ENCODE data around the gene PDHA1. TPM values are rescaled to one million over a fixed set of nuclear protein-coding genes. Genes with fewer than 3 reads are reported as not detected.

Gene PDHA1
- total RNA-seq, 4 donors from 2014 or later, result 45.7 to 137 (median 78.8) TPM

DNA sequence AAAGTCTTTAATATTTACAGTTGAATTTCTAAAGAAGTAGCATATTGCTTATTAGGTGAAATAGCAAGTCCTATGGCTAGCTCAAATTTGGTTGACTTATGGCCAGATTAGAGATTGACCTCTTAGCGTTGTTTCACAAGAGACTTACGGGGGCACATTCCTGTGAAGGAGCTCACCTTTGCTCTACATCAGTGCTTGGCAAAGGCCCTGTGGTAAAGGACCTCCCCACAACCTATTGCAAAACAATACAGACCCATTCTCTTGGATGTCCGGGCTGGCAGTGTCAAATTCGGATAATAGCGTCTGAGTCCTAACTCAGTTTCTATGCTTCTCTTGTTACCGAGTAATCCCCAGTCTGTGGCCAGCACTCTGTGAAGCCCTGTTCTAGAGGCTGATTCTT, 10.9 kb downstream of the PDHA1 start:
- 89% methylated on average over 6 of the region's 6 CpGs for WGBS
- intact Hi-C loops (cut with DNase I), result no loop called here
- no peaks in the 10 kb centered on the region for H3K9me3 ChIP-seq
- no peaks in the 10 kb centered on the region for H3K4me1 ChIP-seq
- no peak overlapping the region for H3K27ac ChIP-seq (replicated peaks in 1 of 4)
- H3K4me3 ChIP-seq, result no peak overlapping the region
- no peak for TF ChIP-seq POLR2AphosphoS5 (IDR thresholded peaks at IDR 0.05)
- no peak for TF ChIP-seq POLR2A (IDR thresholded peaks at IDR 0.05; ENCODE audit: low read depth)
- TF ChIP-seq EP300 (IDR thresholded peaks at IDR 0.05), result no peak
- TF ChIP-seq, protein P1, sequence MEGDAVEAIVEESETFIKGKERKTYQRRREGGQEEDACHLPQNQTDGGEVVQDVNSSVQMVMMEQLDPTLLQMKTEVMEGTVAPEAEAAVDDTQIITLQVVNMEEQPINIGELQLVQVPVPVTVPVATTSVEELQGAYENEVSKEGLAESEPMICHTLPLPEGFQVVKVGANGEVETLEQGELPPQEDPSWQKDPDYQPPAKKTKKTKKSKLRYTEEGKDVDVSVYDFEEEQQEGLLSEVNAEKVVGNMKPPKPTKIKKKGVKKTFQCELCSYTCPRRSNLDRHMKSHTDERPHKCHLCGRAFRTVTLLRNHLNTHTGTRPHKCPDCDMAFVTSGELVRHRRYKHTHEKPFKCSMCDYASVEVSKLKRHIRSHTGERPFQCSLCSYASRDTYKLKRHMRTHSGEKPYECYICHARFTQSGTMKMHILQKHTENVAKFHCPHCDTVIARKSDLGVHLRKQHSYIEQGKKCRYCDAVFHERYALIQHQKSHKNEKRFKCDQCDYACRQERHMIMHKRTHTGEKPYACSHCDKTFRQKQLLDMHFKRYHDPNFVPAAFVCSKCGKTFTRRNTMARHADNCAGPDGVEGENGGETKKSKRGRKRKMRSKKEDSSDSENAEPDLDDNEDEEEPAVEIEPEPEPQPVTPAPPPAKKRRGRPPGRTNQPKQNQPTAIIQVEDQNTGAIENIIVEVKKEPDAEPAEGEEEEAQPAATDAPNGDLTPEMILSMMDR (IDR thresholded peaks at IDR 0.05), result no peak
- no peaks in the 10 kb centered on the region for H3K27me3 ChIP-seq
- peaks cover 54 to 100% (median 89%) of the 10 kb centered on the region in 4 donors for H3K36me3 ChIP-seq
- no peak for DNase-seq (ENCODE audit: extremely low spot score)

DNA sequence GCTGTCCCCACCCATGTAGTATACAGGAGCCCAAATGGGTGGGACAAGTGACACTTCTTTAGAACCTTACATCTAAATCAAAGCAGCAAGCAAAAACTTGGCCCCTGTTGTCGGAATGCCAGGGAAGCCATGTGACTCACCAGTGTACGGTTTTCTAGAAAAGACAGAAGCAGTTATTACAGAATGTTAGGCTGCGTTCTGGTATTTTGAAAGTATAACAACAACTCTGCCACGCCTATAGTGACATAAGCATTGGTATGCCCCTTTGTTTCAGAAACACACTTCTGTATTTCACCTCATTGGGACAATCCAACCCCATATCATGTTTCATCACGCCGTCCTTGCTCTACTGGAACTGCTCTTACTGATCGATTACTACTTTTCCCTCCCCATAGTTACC, 14.8 kb downstream of the PDHA1 start:
- Histone ChIP-seq H3K27ac (replicated peaks in 1 of 4) (no peak overlapping the region), H3K4me1 (no peaks in the 10 kb centered on the region), H3K4me3 (no peak overlapping the region), H3K9me3 (no peaks in the 10 kb centered on the region), H3K27me3 (no peaks in the 10 kb centered on the region), H3K36me3 (peaks cover 28 to 97% (median 74%) of the 10 kb centered on the region in 4 donors)
- TF ChIP-seq EP300 (IDR thresholded peaks at IDR 0.05) (no peak), POLR2AphosphoS5 (IDR thresholded peaks at IDR 0.05) (no peak), POLR2A (IDR thresholded peaks at IDR 0.05; ENCODE audit: low read depth) (no peak)
- TF ChIP-seq, protein P1 (IDR thresholded peaks at IDR 0.05), result no peak
- no peak for DNase-seq (ENCODE audit: extremely low spot score)
- 77% methylated on average over 7 of the region's 7 CpGs for WGBS
- intact Hi-C loops (cut with DNase I), result no loop called here

DNA sequence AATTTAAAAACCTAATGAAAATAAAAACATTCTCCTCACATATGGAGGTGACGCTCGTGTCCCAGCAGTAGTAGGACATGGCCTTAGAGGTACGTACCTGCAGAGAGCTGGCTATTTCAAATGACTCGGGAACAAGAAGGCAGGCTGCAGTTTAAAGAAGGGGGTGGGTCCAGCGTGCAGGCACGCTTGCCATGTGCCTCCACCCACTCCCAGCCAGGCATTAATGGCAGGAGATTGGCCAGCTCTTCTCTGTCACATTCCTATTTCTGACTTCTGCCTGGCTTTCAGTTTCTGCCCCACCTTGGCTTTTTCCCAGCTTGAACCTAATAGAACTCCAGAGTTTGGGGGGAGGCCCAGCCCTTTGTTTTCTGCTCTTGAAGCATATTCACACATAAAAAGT, 17.2 kb downstream of the PDHA1 start:
- Histone ChIP-seq H3K9me3 (no peaks in the 10 kb centered on the region), H3K4me3 (no peak overlapping the region), H3K36me3 (peaks cover 19 to 81% (median 58%) of the 10 kb centered on the region in 4 donors), H3K27ac (replicated peaks in 1 of 4) (no peak overlapping the region), H3K27me3 (no peaks in the 10 kb centered on the region), H3K4me1 (no peaks in the 10 kb centered on the region)
- intact Hi-C loops (cut with DNase I), result no loop called here
- no peak for TF ChIP-seq EP300 (IDR thresholded peaks at IDR 0.05)
- WGBS, result 80% methylated on average over 6 of the region's 6 CpGs
- no peak for DNase-seq (ENCODE audit: extremely low spot score)

DNA sequence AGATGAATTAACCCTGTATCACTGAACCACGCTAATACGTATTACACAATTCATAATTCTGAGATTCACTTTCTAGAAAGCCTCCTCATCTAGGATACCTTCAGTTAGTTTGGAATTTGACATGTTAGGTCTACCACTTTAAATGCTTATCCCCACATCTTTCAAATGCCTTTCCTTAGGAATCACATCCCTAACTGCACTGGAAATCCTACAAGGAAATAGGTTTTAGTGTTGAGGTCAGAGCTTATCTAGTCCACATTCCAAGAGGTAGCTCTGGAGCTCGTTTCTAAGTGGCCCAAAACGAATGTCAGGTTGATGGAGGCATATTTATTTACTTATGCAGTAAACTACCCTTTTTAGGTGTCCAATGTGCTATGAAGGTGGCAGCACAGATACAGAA, 18.0 kb downstream of the PDHA1 start:
- no peak overlapping the region for H3K27ac ChIP-seq (replicated peaks in 1 of 4)
- intact Hi-C loops (cut with DNase I), result no loop called here
- no peaks in the 10 kb centered on the region for H3K9me3 ChIP-seq
- no peaks in the 10 kb centered on the region for H3K27me3 ChIP-seq
- TF ChIP-seq POLR2AphosphoS5 (IDR thresholded peaks at IDR 0.05), result no peak
- no peak for TF ChIP-seq POLR2A (IDR thresholded peaks at IDR 0.05; ENCODE audit: low read depth)
- TF ChIP-seq, protein P1 (IDR thresholded peaks at IDR 0.05), result no peak
- TF ChIP-seq EP300 (IDR thresholded peaks at IDR 0.05), result no peak
- no peaks in the 10 kb centered on the region for H3K4me1 ChIP-seq
- DNase-seq (ENCODE audit: extremely low spot score), result no peak
- no peak overlapping the region for H3K4me3 ChIP-seq
- peaks cover 19 to 73% (median 50%) of the 10 kb centered on the region in 4 donors for H3K36me3 ChIP-seq
- 53% methylated on average over 4 of the region's 4 CpGs for whole genome bisulfite sequencing

DNA sequence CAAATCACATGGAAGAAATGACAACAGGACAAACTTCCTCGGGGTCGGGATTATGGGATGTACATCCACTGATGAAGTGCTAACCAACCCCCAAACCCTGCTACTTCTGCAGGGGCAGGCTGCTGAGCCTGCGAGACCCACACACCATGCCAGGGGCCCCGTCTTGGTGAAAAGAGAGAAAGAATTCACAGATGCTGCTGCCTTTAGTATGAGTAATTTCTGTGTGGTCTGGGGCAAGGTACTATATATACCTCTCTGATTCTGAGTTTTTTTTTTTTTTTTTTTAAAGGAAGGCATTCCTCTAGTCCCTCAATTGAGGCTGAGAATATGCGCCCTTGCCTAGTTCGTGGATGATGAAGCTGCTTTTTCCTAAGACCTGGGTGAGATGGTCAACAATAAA, 24.8 kb downstream of the PDHA1 start:
- peaks cover 0 to 6% (median 3%) of the 10 kb centered on the region in 4 donors for H3K36me3 ChIP-seq
- no peak overlapping the region for H3K27ac ChIP-seq (replicated peaks in 1 of 4)
- no peak for TF ChIP-seq POLR2A (IDR thresholded peaks at IDR 0.05; ENCODE audit: low read depth)
- TF ChIP-seq, protein P1 (IDR thresholded peaks at IDR 0.05), result no peak
- no peak for TF ChIP-seq EP300 (IDR thresholded peaks at IDR 0.05)
- TF ChIP-seq POLR2AphosphoS5 (IDR thresholded peaks at IDR 0.05), result no peak
- no peaks in the 10 kb centered on the region for H3K27me3 ChIP-seq
- peaks cover 0 to 12% (median 12%) of the 10 kb centered on the region in 4 donors for H3K4me1 ChIP-seq
- no peak for DNase-seq (ENCODE audit: extremely low spot score)
- H3K9me3 ChIP-seq, result no peaks in the 10 kb centered on the region
- H3K4me3 ChIP-seq, result no peak overlapping the region
- 96% methylated on average over 6 of the region's 6 CpGs for WGBS
- intact Hi-C loops (cut with DNase I), result no loop called here

Data from esophagus muscularis mucosa (tissue), 4 donors.